Measurements from ENCODE around the gene SMPD3. TPM values are rescaled to one million over a fixed set of nuclear protein-coding genes. Genes with fewer than 3 reads are reported as not detected.
A peak's percentile ranks its signal among the peaks of the same experiment; 100 is the strongest.

Gene SMPD3
- not detected in 2 replicates for total RNA-seq (2012; rRNA removed)
- 0.01 TPM in 1 of 2 replicates, not detected in the other for polyA plus RNA-seq (2012; rRNA removed)
- 0.02 TPM in 1 of 2 replicates, not detected in the other for polyA plus RNA-seq (2012; cell fraction: cytosol; rRNA removed)
- polyA plus RNA-seq (2012; cell fraction: nucleus; rRNA removed; ENCODE audit: low replicate concordance), result 0.02 and 0.14 TPM in 2 replicates
- Bru-seq, nascent RNA, result percentile 8 among the genes with signal in this experiment
- BruChase-seq, experiment 1, labeled RNA remaining after a 6-hour chase, result percentile 10 among the genes with signal in this experiment
- BruChase-seq, experiment 2, labeled RNA remaining after a 2-hour chase, result percentile 1 among the genes with signal in this experiment
- long read RNA-seq, result 0 reads

DNA sequence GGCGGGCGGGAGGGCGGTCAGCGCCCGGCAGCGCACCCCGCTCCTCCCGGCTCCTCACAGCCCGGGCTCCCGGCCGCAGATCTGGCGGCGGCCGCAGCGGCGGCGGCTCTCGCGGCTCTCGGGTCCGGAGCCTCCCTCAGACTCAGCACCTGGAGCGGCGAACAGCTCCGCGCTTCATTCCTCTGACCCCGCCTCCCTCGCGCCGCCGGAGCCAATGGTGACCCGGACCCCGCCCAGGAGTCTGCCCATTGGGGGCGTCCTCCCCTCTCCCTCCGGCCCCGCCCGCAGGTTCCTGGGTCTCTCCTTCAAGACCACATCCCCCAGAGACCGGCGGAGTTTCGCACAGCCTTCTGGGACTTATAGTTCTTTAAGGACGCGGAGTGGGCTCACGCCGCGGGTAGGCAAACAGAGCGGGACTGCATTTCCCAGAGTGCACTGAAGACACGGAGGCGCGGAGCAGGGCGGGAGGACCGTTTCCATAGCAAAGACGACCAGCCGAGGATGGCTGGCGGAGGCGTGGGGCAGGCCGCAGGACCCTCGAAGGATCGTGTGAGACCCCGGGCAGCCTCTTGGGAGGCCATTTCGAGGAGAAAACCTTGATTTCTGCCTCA lies at the start of gene SMPD3:
SMPD3 (minus strand) TSS at position 149 of the 611 bp plus-strand sequence. CDS start 76,327 bp downstream, outside the sequence.
- H3K14ac ChIP-seq (replicated peaks; ENCODE audit: low read depth, low read length), result no peak within 1 kb of the TSS
- dilution Hi-C loops (cut with HindIII; ENCODE audit: low sequenced_read_pairs, unreplicated experiment) (no loop called here), intact Hi-C loops (cut with micrococcal nuclease) (no loop called here), in situ Hi-C loops (cut with MboI; ENCODE audit: low sequenced_read_pairs) (no loop called here)
- no peak within 1 kb of the TSS for H4K5ac ChIP-seq (ENCODE audit: low read depth, low read length)
- no TSS peak for BruUV-seq (replicated peaks)
- peak within 1 kb of the TSS; percentile 30 for H3K4me3 ChIP-seq (ENCODE audit: insufficient read depth, low read depth, low read length)
- H4K8ac ChIP-seq (ENCODE audit: low read depth in 2 of 2, low read length in 2 of 2), result no peak within 1 kb of the TSS; a peak in 1 of 4 replicates
- peaks cover 10% of the 10 kb centered on the region for H3K27me3 ChIP-seq (ENCODE audit: control insufficient read depth, insufficient read depth, low read length)
- H3K4me2 ChIP-seq (ENCODE audit: low read depth, low read length), result peak within 1 kb of the TSS; percentile 69
- no peak within 1 kb of the TSS for H3K18ac ChIP-seq (ENCODE audit: low read depth, low read length)
- ATAC-seq (ENCODE audit: low read depth), result peak; percentile 99
- H2AK9ac ChIP-seq (replicated peaks; ENCODE audit: low read depth, low read length, poor library complexity), result peak within 1 kb of the TSS; percentile 87
- CTCF ChIA-PET, result interaction anchor here (1.0 to 1.1 kb wide), 2 partner anchors 58 to 72 kb away, joined by 3 to 4 read pairs; no protein-coding TSS in a partner anchor
- no peak within 1 kb of the TSS for H2BK20ac ChIP-seq (ENCODE audit: low read depth, low read length)
- H2BK120ac ChIP-seq (ENCODE audit: low read depth, low read length), result no peak within 1 kb of the TSS
- H4K20me1 ChIP-seq (ENCODE audit: insufficient read depth, low read length), result no peaks in the 10 kb centered on the region
- POLR2A ChIA-PET (ENCODE audit: unreplicated experiment), result no interaction called here
- no peaks in the 10 kb centered on the region for H3K9me3 ChIP-seq (ENCODE audit: control insufficient read depth, insufficient read depth, low read length)
- no peak within 1 kb of the TSS for H4K91ac ChIP-seq (ENCODE audit: insufficient read depth, low read depth, low read length)
- 1% methylated on average over 42 of the region's 59 CpGs; no CpG with 5 or more reads in 1 of the 2 experiments for WGBS, 2 experiments (ENCODE audit: extremely low coverage in 2 of 2, insufficient read length in 1 of 2)
- H3K79me1 ChIP-seq (ENCODE audit: low read depth in 1 of 2, low read length in 2 of 2), result no peaks in the 10 kb centered on the region
- H3K9ac ChIP-seq (ENCODE audit: low read depth, low read length), result no peak within 1 kb of the TSS
- peak within 1 kb of the TSS; percentile 60 for H3K4ac ChIP-seq (ENCODE audit: low read depth, low read length)
- peak; percentile 97 for DNase-seq
- H3K23ac ChIP-seq (ENCODE audit: low read depth, low read length), result no peak within 1 kb of the TSS
- no peak within 1 kb of the TSS for H3K56ac ChIP-seq (ENCODE audit: extremely low read depth, insufficient read depth, low read length)
- TF ChIP-seq NFE2L2 (IDR thresholded peaks at IDR 0.05; ENCODE audit: low read depth, low read length) (no peak), MAZ (IDR thresholded peaks at IDR 0.05; ENCODE audit: borderline replicate concordance, low read depth, low read length) (peak; percentile 99)
- peaks cover 2% of the 10 kb centered on the region; the same call in 1 of the 2 replicates for H3K9me1 ChIP-seq (ENCODE audit: insufficient read depth, low read length)
- H3K4me1 ChIP-seq (ENCODE audit: control insufficient read depth, insufficient read depth, low read length), result peaks cover 7% of the 10 kb centered on the region
- no peaks in the 10 kb centered on the region for H3K36me3 ChIP-seq (ENCODE audit: control insufficient read depth, insufficient read depth, low read length)
- no peak within 1 kb of the TSS for H2BK5ac ChIP-seq (ENCODE audit: low read depth, low read length, poor library complexity, severe bottlenecking)
- no peak within 1 kb of the TSS for H3K27ac ChIP-seq (ENCODE audit: insufficient read depth, low read length)
- peak within 1 kb of the TSS; percentile 95 for H2AFZ ChIP-seq (replicated peaks; ENCODE audit: low read length, poor library complexity)
- H2BK15ac ChIP-seq (ENCODE audit: low read depth, low read length), result no peak within 1 kb of the TSS
- no peak within 1 kb of the TSS for H2AK5ac ChIP-seq (ENCODE audit: low read depth, low read length)

Measured in IMR-90 (cell line).